Retinal pigment epithelial cell (primary cell): ENCODE data around the gene SRMS.
A peak's percentile ranks its signal among the peaks of the same experiment; 100 is the strongest.

Experiments
- DNase-seq: peaks from one replicate; pipeline ENCODE4 v3.0.0-alpha.2; 2010; ENCODE audit warnings: low read depth
- H3K4me3 ChIP-seq: 2 replicates; pipeline ENCODE4 v1.5.1; 2011; ENCODE audit warnings: mild to moderate bottlenecking, low read length, control low read depth, moderate library complexity
- CTCF ChIP-seq: conservative IDR thresholded peaks from 2 replicates; pipeline ENCODE4 v1.5.1; 2011; ENCODE audit warnings: low read depth, low read length, control low read depth, inconsistent platforms

SRMS gene

DNA sequence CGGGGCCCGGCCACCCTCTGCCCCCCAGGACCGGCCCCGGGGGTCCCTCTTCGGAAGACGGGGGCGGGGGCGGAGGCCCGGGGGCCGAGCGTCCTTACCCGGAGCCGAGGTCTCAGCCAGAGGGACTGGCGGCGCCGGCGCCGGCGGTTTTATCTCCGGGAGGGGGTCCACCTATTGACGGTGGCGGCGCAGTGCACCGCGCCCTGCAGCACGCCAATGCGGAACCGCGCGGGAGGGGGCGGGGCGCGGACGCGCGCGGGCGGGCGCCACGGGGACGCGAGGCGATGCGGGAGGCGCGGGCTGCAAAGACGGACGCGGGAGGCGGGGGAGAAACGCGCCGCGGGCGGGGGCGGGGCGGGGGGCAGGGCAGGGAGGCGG lies 48.6 kb downstream of the SRMS start, which contains the start of gene EEF1A2:
TSS of gene EEF1A2 (minus strand) at position 124 of the 378 bp plus-strand sequence. CDS start 1,320 bp downstream, outside the sequence.
- DNase-seq: no peak
- peak within 1 kb of the TSS; percentile 39 for H3K4me3 ChIP-seq
- peak; percentile 2 for TF ChIP-seq CTCF

DNA sequence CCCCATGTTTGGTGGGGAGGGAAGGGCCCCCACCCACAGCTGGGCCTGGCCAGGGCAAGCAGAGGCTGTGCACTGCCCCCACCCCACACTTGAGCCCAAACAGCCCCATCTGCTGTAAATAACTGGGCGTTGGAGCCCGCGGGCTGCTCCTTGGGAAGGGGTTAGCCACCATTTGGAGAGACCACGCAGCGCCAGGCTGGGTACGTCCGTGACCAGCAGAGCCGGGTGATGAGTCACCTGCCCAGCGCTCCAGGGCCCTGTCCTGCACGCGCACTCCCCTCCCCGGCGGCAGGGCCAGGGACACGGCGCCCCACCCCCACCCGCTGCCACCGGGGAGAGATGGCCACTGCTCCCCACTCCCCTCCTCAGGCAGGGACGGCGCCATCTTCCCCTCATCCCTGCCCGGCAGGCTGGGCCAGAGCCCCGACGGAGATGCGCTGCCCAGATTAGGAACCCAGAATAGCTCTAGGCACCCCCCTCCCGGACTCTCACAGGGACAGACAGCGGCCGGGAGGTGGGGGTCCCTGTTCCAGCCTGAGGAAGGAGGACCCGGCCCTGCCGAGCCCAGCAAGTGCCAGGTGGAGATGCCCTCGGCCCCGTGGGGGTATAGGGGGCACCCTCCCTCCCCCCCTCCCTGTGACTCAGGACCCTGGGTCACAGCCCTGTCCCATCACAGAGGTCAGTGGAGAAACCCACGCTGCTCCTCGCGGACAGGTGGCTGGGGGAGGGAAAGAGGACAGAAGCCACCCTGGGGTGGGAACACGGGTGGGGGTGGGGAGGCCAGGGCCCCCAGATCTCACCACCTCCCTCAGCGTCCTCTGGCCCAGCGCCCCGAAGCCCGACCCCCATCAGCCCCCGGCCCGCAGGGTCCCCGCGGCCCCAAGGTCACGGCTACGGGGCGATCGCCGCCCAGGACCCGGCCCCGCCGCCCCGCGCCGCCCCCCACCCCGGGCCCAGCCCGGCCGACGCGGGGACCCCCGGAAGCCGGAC lies 49.3 kb downstream of the SRMS start:
- H3K4me3 ChIP-seq: peak overlapping the region; percentile 39
- TF ChIP-seq CTCF: no peak
- DNase-seq: no peak

GRCh38 chr20:63497138-63497945 lies 50.2 kb downstream of the SRMS start:
- H3K4me3 ChIP-seq: peak overlapping the region; percentile 39
- TF ChIP-seq CTCF: no peak
- no peak for DNase-seq

- no peak for TF ChIP-seq CTCF
- no peak overlapping the region for H3K4me3 ChIP-seq
- no peak for DNase-seq
These were observed 50.9 kb downstream of the SRMS start for GRCh38 chr20:63496596-63497120.

GRCh38 chr20:63495741-63496595 lies 51.6 kb downstream of the SRMS start:
- H3K4me3 ChIP-seq: no peak overlapping the region
- peak; percentile 94 for TF ChIP-seq CTCF
- DNase-seq: no peak

- no peak overlapping the region for H3K4me3 ChIP-seq
- no peak for DNase-seq
- no peak for TF ChIP-seq CTCF
These were observed 52.3 kb downstream of the SRMS start for GRCh38 chr20:63495167-63495720.
